Ureter (tissue), 1 donor: Measurements from ENCODE around the gene ECPAS. TPM values are rescaled to one million over a fixed set of nuclear protein-coding genes. Genes with fewer than 3 reads are reported as not detected.
"Not testable (repeated sequence)": the region's sequence is repeated elsewhere in the genome, so short reads cannot be mapped to it uniquely, and the experiment has no call there.

ENCODE experiments used
- DNase-seq: peaks from one replicate; pipeline ENCODE4 v3.0.0-alpha.2; 2020; ENCODE audit warnings: low spot score
- total RNA-seq: library from RNA; stranded (reverse); gene quantifications from one replicate; pipeline ENCODE4 v1.2.4, GENCODE V29; 2023
- donor health status: DM: yes; HTN: yes; CAD: no.

The ECPAS gene
- total RNA-seq, 1 donor from 2014 or later, result 125 TPM

DNA sequence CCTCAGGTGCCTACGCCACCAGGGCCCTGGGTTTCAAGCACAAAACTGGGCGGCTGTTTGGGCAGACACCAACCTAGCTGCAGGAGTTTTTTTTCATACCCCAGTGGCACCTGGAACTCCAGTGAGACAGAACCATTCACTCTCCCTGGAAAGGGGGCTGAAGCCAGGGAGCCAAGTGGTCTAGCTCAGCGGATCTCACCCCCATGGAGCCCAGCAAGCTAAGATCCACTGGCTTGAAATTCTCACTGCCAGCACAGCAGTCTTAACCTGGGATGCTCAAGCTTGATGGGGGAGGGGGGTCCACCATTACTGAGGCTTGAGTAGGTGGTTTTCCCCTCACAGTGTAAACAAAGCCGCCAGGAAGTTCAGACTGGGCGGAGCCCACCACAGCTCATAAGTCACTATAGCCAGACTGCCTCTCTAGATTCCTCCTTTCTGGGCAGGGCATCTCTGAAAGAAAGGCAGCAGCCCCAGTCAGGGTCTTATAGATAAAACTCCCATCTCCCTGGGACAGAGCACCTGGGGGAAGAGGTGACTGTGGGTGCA, 149.8 kb downstream of the ECPAS start:
- DNase-seq, result not testable (repeated sequence)

DNA sequence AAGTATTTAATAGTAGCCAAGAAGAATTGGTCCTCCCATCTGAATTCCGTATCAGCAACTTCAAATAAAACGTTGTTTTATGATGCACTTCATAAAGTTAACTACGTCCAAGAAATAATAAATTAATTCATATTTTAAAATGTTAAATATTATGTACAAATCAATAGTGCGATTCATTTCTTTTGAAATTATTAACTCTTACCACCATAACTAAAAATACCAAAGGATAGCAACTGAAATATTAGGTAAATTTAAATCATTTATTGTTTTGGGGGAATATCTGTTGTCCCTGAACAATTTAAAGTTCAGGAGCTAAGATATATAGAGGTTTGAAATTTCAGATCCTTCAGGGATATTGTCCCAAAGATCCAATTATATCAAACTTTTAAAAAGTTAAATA, 154.1 kb downstream of the ECPAS start, which contains the start of gene OR2K2:
Gene OR2K2, minus strand, starts transcription at position 101 of the 400 bp plus-strand sequence. CDS start 1,791 bp downstream, outside the sequence.
- no peak for DNase-seq

- no peak for DNase-seq
Observed at GRCh38 chr9:111320631-111321030, 163.6 kb downstream of the ECPAS start.

DNA sequence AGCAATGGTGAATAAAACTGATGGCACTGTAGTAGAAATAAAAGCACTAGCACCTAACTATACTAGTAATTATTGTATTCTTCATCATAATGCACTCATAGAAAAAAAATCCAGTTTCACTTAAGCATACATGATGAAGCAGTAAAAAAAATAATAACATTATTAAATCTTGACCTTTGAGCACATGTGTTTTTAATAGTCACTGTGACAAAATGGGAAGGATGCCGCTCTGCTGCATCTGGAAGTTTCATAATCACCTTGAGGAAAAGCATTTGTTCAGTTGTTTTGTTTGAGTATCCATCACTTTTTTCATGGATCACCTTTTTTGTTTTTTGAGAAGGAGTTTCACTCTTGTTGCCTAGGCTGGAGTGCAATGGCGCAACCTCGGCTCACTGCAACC, 167.4 kb downstream of the ECPAS start:
- DNase-seq, result no peak

Other genes starting within 250 kb of the ECPAS start
- gene OR2K2, start 154.2 kb downstream of the ECPAS start, total RNA-seq, result not detected
- 19.1 TPM for gene ZNF483, start 40.8 kb upstream of the ECPAS start, total RNA-seq
- gene PTGR1, start 115.3 kb upstream of the ECPAS start, total RNA-seq, result 399 TPM
- 9.8 TPM for gene DNAJC25, start 147.0 kb upstream of the ECPAS start, total RNA-seq
- 50.7 TPM for gene GNG10, start 177.2 kb upstream of the ECPAS start, total RNA-seq